Islet precursor cell (in vitro differentiated cells): ENCODE data around the gene DNER.
"Not testable (repeated sequence)": the region's sequence is repeated elsewhere in the genome, so short reads cannot be mapped to it uniquely, and the experiment has no call there.

Experiments
- DNase-seq: peaks from one replicate; pipeline ENCODE4 v3.0.0-alpha.2; 2018

The DNER gene

GRCh38 chr2:229714080-229714735 is at the start of gene DNER:
Gene DNER, minus strand, starts transcription at chr2:229714555. Its CDS starts 132 bp downstream, at chr2:229714423.
- DNase-seq, result peak; percentile 75

- DNase-seq, result no peak
Measured at GRCh38 chr2:229761663-229762062, 47.3 kb upstream of the DNER start.

GRCh38 chr2:229757462-229757861 is 43.1 kb upstream of the DNER start:
- not testable (repeated sequence) for DNase-seq

GRCh38 chr2:229752970-229753729 is 38.8 kb upstream of the DNER start:
- no peak for DNase-seq

GRCh38 chr2:229749779-229750178 is 35.4 kb upstream of the DNER start:
- no peak for DNase-seq

GRCh38 chr2:229748950-229749349 is 34.6 kb upstream of the DNER start:
- no peak for DNase-seq

- not testable (repeated sequence) for DNase-seq
Measured at GRCh38 chr2:229742691-229743090, 28.3 kb upstream of the DNER start.

GRCh38 chr2:229740279-229740678 is 25.9 kb upstream of the DNER start:
- DNase-seq, result no peak

- no peak for DNase-seq
Measured at GRCh38 chr2:229738024-229738625, 23.8 kb upstream of the DNER start.

- DNase-seq, result no peak
Measured at GRCh38 chr2:229734410-229734809, 20.1 kb upstream of the DNER start.

- DNase-seq, result no peak
Measured at GRCh38 chr2:229733611-229734245, 19.4 kb upstream of the DNER start.

- DNase-seq, result no peak
Measured at GRCh38 chr2:229732897-229733296, 18.5 kb upstream of the DNER start.

GRCh38 chr2:229731916-229732315 is 17.6 kb upstream of the DNER start:
- DNase-seq, result no peak

GRCh38 chr2:229731363-229731762 is 17.0 kb upstream of the DNER start:
- no peak for DNase-seq

- no peak for DNase-seq
Measured at GRCh38 chr2:229728370-229728769, 14.0 kb upstream of the DNER start.

- no peak for DNase-seq
Measured at GRCh38 chr2:229726643-229727042, 12.3 kb upstream of the DNER start.

- DNase-seq, result no peak
Measured at GRCh38 chr2:229725716-229726574, 11.6 kb upstream of the DNER start.

- DNase-seq, result not testable (repeated sequence)
Measured at GRCh38 chr2:229723192-229723591, 8.8 kb upstream of the DNER start.

- no peak for DNase-seq
Measured at GRCh38 chr2:229719926-229720647, 5.7 kb upstream of the DNER start.

GRCh38 chr2:229718057-229718456 is 3.7 kb upstream of the DNER start:
- no peak for DNase-seq

- DNase-seq, result no peak
Measured at GRCh38 chr2:229715895-229716507, 1.6 kb upstream of the DNER start.
